HG03039 (cell line): ENCODE measurements around the gene LMX1B.
"Not testable (repeated sequence)": the region's sequence is repeated elsewhere in the genome, so short reads cannot be mapped to it uniquely, and the experiment has no call there.

Source experiments
- ATAC-seq: cut with Tn5 transposase; IDR thresholded peaks from one replicate; pipeline ENCODE4 v1.9.1; 2021; ENCODE audit warnings: mild to moderate bottlenecking, moderate library complexity; ENCODE audit not compliant: unreplicated experiment

The LMX1B gene

GRCh38 chr9:126613651-126614050, at the start of gene LMX1B:
TSS of gene LMX1B (plus strand) at chr9:126613928. CDS start at chr9:126614450, 522 bp downstream.
- ATAC-seq: no peak

- no peak for ATAC-seq
Observed at GRCh38 chr9:126564128-126564527, 49.6 kb upstream of the LMX1B start.

- ATAC-seq: no peak
Observed at GRCh38 chr9:126564716-126565115, 49.0 kb upstream of the LMX1B start.

GRCh38 chr9:126565336-126566128, 48.2 kb upstream of the LMX1B start:
- no peak for ATAC-seq

GRCh38 chr9:126569036-126569435, 44.7 kb upstream of the LMX1B start:
- ATAC-seq: no peak

- ATAC-seq: no peak
Observed at GRCh38 chr9:126578029-126578428, 35.7 kb upstream of the LMX1B start.

GRCh38 chr9:126580319-126580718, 33.4 kb upstream of the LMX1B start:
- not testable (repeated sequence) for ATAC-seq

- no peak for ATAC-seq
Observed at GRCh38 chr9:126581893-126582292, 31.8 kb upstream of the LMX1B start.

- ATAC-seq: no peak
Observed at GRCh38 chr9:126582427-126582826, 31.3 kb upstream of the LMX1B start.

GRCh38 chr9:126583144-126583760, 30.5 kb upstream of the LMX1B start:
- no peak for ATAC-seq

- no peak for ATAC-seq
Observed at GRCh38 chr9:126584611-126585010, 29.1 kb upstream of the LMX1B start.

GRCh38 chr9:126586236-126586635, 27.5 kb upstream of the LMX1B start:
- no peak for ATAC-seq

GRCh38 chr9:126587187-126588185, 26.2 kb upstream of the LMX1B start:
- ATAC-seq: no peak

- no peak for ATAC-seq
Observed at GRCh38 chr9:126588491-126589168, 25.1 kb upstream of the LMX1B start.

- ATAC-seq: no peak
Observed at GRCh38 chr9:126589349-126589748, 24.4 kb upstream of the LMX1B start.

GRCh38 chr9:126591083-126591482, 22.6 kb upstream of the LMX1B start:
- ATAC-seq: no peak

GRCh38 chr9:126591922-126592321, 21.8 kb upstream of the LMX1B start:
- no peak for ATAC-seq

GRCh38 chr9:126592461-126592860, 21.3 kb upstream of the LMX1B start:
- ATAC-seq: no peak

- ATAC-seq: no peak
Observed at GRCh38 chr9:126595982-126596381, 17.7 kb upstream of the LMX1B start.

GRCh38 chr9:126599047-126599650, 14.6 kb upstream of the LMX1B start:
- ATAC-seq: no peak
